Limb (tissue), 2 donors: ENCODE measurements around the gene TNFRSF8.

Source experiments
- DNase-seq, 2 donors: peaks; one replicate each; pipeline ENCODE4 v3.0.0-alpha.2; 2016; ENCODE audit errors: extremely low spot score in 2 of 2

Gene TNFRSF8

DNA sequence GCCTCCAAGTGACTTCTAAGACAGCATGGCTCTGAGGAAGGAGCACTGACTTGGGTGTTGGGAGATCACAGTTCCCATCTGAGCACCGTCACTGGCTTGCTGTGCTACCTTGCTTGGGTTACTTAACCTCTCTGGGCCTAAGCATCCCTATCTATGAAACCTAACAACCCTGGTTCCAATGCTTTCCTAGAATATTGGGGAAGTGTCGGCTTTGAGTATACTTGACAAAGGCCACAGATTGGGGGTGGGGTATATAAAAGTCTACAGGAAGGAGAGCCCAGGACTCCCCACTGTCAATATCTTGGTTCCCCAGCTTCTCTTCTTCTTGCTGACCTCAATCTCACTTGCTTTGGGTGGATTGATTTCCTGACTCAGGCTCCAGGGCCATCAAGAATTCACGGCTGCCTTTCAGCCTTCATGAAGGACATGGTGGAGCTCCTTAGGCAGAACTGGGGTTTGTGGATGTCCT lies 110.0 kb downstream of the TNFRSF8 start:
- no peak for DNase-seq

DNA sequence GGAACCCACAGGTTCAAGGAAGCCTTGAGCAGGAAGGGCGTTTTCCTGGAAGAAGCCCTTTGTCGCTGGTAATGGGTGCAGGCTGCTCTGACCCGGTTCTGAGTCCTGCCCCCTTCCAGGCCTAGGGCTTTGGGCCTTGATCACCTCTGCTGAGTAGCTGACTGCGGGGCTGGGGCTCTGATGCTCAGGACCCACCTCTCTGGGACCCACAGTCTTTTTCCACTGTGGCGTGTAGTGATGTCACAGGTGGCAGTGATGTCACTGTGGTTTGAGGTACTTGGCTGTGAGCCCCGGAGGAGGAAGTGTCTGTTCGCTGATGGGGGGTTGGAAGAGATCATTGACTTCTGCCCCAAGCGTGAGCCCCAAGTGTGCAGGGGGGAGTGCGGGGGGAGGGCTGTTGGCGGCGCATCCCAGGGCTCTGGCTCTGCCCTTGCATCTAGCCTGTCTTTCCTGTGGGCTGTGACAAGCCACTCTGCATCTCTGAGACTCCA lies 110.6 kb downstream of the TNFRSF8 start:
- no peak for DNase-seq

DNA sequence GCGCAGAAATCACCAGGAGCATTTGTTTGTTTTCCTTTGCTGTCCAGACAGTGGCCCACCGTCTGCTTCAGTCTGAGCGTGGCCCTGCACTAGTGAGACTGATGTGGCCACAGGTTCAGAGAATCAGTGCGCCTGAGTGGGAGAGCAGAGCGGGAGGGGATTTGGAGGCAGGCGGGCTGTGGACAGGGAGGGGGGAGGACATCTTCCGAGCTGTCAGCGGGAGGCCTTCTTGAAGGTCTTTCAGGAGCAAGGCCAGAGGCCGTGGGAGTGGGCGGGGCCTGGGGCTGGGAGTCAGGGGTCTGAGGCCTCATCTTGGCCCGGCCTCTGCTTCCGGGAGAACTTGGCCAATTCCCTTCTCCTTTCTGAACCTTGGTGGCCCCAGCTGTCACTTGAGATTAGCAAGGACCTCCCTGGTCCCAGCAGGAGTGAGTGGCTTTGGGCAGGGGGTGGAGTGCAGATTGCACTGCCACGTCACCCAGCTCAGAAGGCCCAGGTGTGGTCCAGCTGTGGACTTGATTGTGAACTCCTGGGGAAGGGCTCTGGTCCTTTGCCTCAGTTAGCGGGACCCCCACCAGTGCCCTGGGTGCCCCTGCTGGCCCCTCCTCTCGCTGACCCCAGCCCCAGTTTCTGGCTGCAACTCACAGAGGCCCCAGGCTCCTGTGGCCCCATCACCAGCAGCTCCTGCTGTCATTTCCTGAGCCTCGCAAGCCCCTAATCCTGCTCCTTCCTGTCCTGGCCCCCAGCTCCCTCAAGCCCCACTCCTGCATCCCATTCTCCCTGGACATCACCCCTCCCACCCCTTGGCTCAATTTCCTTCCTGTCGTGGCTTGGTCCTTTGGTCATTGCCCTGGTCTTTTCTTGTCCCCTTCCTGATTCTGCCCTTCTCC lies 112.1 kb downstream of the TNFRSF8 start:
- DNase-seq, result peak in 1 of 2 donors; percentile 32

DNA sequence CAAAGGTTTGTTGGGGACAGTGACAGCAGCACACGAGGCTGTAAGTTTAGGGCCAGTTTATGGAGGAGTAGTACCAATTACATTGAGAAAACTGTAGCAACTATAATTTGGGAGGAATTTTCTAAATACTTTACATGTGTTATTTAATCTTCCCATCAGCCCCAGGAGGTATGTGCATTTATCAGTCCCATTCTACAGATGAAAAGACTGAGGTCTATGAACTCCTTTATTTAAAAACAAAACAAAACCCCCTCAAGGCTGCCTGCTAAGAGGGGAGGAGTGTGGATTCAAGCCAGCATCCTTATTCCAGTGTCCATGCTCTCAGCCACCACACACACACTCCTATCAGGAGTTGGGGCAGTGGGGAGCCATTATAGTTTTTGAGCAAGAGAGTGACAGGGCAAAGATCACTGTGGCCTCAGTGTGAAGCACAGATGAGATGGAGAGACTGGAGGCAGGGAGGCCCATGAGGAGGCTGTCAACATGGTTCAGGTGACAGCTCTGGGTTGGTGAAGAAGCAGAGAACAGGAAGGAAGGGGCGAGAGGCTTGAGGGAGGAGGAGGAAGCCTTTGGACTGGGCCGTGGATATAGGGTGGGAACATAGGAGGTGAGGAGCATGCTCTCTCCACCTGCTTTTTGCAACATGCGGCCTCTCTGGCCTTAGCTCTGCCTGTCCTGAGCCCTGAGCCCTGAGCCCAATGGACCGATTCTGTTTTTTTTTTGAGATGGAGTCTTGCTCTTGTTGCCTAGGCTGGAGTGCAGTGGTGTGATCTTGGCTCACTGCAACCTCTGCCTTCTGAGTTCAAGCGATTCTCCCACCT lies 113.4 kb downstream of the TNFRSF8 start:
- DNase-seq, result no peak

DNA sequence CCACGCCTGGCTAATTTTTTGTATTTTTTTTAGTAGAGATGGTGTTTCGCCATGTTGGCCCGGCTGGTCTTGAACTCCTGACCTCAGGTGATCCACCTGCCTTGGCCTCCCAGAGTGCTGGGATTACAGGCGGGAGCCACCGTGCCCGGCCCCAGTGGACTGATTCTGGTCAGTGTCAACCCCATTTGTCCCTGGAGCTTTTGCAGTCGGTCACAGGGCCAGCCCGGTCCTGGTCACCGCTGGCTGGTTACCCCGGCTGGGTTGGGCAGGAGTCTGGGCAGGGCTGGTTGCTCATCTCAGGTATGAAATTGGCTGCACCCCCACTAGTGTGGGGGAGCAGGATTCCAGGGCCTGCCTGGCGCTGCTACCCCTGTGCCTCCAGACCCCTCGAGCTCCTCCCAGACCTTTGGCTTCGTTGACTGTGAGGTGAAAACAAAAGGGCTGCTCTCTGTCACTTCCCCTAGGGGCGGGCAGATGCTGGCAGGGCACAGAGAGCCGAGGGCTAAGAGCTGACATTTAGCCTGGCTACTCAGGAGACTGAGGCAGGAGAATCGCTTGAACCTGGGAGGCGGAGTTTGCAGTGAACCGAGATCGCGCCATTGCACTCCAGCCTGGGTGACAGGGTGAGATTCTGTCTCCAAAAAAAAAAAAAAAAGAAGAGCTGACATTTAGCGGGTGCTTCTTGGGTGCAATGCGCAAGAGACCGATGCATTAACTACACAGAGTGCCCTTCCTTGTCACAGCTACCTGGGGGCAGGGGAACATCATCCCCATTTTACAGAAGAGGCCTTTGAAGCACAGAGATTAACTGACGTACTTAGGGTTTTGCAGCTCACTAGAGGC lies 114.3 kb downstream of the TNFRSF8 start:
- no peak for DNase-seq

DNA sequence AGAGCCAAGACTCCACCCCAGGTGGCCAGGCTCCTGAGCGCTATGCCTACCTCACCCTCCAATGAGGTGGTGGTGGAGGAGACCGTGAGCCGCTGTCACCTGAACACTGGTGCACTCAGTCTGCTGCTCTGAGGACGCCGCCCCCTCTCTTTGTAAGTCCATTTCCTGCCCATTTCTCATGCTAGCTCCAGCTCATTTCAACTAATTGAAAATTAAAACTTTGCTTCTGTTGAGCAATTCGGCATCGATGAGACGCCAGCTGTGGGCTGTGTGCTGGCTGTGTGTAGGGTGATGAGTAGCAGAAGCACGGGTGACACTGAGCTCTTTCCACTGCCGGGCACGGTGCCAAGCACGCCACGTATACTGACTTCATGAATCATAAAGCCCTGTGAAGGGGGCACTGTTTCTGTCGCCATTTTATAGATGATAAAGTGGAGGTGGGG lies 114.9 kb downstream of the TNFRSF8 start:
- peak in 1 of 2 donors; percentile 53 for DNase-seq

DNA sequence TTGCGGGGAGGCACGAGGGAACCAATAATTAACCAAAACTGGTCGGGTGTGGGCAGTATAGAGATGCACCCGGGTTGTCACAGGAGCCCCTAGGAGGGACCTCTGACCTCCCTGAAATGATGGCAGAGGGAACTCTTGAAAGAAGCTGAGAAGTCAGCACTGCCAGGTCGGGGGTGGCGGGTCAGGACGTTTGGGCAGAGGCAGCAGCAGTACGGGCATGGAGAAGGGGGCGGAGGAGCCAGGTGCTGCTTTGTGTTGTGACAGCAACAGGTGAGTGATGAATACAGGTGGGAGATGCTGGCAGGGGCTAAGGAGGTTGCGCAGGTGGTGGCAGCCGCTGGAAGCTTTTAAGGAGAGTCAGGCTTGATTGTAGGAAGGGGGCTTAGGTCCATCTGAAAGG lies 115.4 kb downstream of the TNFRSF8 start:
- DNase-seq, result no peak

DNA sequence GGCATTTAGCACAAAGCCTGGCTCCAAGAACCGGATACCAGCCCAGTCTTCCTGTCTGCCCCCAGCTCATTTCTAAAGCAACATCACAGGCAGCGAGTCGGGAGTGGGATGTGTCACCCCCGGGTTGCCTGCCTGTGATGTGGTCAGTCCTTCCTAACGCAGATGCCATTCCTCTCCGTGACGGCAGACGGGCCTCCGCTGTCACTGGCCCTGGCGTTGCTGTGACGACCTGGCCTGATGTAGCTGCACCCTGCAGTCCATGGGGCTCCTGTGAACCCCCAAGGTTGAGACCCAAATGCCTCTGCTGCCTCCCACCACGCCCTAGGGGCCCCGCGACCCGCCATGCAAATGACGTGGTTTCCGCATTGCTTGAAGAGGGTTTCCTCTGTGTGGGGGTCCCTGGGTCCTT lies 116.0 kb downstream of the TNFRSF8 start:
- DNase-seq, result no peak

DNA sequence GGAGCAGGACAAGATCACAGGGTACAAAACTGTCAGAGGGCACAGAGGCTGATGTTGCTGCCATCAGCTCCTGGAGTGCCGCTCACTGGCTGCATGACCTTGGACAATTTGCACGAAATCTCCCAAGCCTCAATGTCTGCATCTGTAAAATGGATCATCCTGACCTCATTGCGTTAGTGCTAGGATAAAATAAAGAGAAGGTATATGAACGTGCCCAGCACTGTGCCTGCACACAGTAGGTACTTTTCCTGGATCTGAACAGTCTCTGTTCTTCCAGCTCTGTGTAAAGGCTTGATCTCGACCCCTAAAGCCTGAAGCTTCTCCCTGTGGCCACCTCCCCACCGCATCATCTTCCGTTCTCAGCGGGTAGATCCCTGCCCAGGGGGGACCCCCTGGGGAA lies 116.6 kb downstream of the TNFRSF8 start:
- no peak for DNase-seq

DNA sequence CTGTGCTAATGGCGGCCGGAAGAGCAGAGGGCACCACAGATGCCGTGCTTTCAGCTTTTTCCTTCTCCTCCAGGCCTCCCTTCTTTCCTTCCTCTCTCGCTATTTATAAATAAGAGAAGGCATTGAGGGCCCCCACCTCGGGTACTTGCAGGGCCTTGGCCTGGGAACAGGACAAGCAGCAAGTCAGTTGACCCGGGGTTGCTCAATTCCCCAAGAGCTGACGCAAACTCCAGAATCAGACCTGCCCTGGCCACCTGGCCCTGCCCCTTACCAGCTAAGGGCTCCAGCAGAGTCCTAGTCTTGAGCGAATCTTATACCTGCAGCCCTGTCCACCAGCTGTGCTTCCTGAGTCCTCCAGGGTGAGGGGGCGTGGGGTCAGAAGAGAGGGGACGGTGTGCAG lies 117.2 kb downstream of the TNFRSF8 start:
- no peak for DNase-seq

DNA sequence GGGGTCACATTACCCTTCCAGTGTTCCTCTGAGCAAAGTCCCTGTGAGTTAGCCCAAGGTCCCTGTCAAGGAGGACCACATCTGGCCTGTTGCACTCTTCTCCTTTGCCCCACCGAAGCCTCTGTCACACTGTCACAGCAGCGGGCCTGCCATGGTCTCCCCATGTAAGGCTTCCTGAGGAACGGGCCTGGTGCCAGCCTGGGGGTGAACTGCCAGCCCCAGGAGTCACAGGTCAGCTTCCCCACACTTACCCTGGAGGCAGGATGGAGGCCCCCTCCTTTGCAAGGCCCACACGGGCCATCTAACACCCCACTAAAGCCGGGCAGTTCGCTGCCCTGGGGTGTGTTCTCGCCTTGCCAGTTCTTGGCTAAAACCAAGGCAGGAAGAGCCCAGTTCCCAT lies 117.8 kb downstream of the TNFRSF8 start:
- no peak for DNase-seq

DNA sequence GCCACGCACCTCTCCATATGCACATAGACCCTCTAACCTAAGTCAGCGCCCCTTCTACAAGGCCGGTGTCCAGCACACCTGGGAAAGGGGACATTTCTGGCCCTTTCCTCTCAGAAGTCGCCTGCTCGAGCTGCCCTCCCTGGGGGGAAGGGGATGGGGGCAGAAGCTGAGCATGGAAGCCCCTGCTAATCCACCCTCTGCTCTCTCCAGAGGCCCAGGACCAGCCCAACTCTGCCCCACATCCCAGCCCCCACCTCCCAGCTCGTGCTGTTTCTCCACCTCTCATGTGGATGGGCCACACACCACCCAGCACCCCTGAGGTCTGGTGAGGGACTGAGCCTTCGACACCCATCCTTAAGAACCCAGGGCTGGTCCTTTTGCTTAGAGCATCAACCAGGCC lies 118.5 kb downstream of the TNFRSF8 start:
- DNase-seq, result no peak

DNA sequence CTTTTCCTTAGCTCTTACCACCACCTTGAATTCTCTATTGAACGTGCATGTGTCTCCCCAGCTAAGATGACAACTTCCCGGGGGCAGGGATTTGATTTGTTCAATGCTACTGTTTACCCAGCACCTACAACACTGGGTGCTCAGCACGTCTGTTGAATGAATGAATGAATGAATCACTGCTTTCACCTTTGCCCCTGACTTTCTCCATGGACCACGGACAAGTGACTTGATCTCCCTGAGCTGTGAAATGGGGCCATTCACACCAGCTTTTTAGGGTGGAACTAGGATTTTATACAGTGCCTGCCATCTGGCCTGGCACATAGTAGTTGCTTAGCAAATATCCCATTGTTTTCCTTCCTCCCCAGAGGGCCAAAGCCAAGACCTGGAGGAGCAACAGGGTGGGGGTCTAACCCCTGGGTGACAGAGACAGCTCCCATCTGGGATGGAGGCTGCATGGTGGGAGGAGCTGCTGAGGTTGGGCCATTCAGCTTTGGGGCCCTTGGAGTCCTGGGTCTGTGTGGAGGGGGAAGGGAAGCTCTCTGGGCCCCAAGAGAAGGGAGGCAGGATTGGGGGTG lies 119.4 kb downstream of the TNFRSF8 start:
- DNase-seq, result no peak

DNA sequence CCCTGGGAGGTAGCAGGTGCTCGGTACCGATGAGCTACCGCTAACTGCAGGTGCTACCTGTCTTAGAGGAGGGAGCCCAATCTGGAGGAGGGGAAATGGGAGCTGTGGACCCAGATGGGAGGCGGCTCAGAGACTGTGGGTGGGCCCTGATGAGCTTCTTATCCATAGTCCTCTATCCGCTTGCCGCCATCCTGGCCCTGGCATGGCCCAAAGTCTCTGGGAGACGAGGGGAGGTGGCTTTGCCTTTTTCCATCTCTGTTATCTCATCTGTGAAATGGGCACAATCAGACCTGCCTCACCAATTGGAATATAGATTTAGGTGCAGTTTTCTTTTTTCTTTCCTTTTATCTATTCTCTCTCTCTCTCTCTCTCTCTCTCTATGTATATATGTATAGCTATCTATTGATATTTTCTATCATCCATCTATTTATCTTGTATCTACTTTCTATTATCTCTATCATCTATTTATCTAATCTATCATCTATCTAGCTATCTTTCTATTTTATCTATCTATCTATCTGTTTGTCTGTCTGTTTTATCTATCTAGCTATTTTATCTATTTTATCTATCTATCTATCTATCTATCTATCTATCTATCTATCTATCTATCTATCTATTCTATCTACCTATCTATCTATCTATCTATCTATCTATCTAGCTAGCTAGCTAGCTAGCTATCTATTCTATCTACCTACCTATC lies 120.1 kb downstream of the TNFRSF8 start:
- DNase-seq, result no peak

DNA sequence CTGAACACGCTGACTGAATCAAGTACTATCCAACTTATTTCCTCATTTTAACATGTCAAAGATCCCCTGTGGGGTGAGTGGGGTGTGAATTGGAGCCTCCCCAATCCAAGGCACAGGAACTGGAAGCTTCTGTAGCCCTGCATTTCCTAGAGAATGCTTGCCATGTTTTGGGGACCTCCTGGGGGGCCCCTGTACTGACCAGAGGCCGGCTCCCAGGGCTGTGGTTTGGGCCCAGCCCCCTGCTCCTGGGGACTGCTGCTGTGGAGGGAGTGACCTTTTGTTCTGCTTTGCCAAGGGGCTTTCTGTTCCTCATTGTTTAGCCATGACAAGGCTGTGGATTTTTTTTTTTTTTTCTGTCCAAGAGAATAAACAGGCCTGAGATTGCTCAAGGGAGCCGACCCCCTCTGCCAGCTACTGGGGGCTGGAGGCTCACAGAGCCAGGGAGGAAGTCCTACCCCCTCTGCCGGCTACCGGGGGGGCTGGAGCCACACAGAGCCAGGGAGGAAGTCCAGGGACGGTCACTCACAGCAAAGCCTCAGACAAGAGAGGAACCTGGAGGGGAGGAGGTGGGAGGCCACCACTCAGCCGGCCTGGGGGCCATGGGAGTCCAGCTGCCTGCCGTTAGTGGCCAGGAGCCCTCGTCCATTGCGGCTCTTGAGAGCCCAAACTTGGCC lies 121.0 kb downstream of the TNFRSF8 start:
- DNase-seq, result no peak

DNA sequence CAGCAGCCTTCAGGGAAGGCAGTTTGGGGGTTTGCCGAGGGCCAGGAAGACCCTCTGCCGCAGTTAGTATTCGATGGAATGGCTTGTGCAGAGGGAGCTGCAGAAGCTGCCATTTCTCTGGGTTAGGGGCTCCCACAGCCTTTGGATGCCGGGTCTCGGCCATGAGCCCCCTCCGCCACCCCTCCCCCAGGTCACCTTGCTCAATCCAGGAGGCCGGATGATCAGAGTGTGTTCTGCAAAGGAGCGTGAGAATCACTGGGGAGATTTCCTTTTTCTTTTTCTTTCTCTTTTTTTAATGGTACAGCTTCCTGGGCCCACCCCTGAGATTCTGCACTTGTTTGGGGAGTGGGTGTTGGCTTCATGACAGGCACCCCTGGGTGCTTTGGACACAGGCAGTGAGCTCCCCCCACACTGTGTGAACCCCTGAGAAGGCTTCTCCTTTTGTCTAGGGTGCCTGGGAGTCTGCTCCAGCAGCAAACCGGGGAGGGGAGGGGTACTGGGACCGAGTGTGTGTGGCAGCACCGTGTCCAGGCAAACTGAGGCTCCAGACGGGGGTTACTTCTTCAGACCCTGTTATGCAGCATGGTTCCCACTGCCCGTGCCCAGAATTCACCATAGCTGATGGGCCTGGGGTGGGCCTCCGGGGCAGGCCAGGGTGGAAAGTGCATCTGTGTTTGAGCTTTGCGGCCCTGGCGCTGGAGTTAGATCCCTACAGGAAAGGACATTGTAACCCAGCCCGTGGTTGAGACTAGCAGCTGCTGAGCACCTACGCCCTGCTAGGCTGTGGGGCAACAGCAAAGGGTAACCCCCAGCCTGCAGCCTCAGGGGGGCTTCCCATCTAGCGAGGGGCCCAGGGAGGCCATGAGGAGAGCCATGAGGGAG lies 122.2 kb downstream of the TNFRSF8 start:
- DNase-seq, result no peak

DNA sequence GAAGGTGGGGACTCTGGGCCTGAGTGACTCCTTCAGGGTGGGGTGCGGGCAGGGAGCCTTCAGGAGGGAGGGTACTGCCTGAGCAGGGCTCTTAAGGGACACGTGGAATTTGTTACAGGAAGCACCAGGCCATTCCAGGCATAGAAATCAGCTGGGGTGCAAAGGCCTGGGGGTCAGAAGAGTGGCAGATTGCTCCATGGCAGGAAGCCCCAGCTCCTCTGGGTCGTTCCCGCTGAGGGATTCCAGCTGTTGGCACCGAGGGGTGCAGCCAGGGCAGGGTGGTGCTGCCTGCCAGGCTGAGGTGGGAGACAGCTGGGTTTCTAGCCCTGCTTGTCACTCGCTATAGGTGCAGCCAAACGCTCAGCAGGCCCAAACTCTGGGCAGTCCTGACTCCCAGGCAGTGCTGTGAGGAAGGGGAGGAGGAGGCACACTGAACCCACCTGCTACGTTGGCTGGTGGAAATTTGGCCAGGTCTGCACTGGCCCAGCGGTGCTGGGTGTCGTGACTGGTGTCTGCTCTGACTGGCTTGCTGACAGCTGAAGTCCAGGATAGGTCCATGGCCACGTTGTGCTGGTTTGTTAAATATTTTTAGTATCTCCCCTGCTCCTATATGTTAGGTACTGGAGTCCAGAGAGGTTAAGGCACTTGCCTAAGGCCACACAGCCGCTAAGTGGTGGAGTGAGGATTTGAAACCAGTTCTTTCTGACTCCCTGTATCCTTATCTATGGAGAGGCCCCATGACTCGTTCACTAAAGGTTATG lies 123.0 kb downstream of the TNFRSF8 start:
- no peak for DNase-seq

DNA sequence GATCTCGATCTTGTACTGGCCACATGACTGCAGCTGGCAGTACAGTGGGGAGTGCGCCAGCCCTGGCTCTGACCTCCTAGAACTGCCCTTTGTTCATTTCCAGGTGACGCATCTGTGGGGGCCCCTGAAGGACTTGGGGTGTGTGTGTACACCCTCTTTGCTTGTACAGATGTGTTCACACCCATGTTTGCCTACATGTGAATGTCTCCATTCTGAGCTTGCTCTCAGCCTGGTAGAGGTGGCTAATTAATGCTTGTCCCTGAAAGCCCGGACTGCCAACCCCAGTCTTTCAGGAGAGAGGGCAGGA lies 123.5 kb downstream of the TNFRSF8 start:
- DNase-seq, result no peak
